Adrenal gland (tissue), 5 donors: ENCODE data around the gene CEACAM8.

ENCODE experiments used
- CTCF ChIP-seq, 6 experiments: fragments of 450-650 bp in 4 of 6; fragments of 200-600 bp in 2 of 6; sonication (generic) in 1 of 6; IDR thresholded peaks; 1 replicate in 5 of 6; 2 replicates in 1 of 6; pipeline versions ENCODE4 v1.5.1 to v1.8.0; 2016 to 2021; ENCODE audit warnings: antibody characterized with exemption in 6 of 6, mild to moderate bottlenecking in 2 of 6, moderate library complexity in 1 of 6
- POLR2A ChIP-seq, 2 donors: fragments of 450-650 bp; IDR thresholded peaks; one replicate each; pipeline ENCODE4 v1.6.1; 2017; ENCODE audit warnings: antibody characterized with exemption in 2 of 2, mild to moderate bottlenecking in 2 of 2, moderate library complexity in 1 of 2
- donor health status: DM: no; HTN: no; CAD: no.

DNA sequence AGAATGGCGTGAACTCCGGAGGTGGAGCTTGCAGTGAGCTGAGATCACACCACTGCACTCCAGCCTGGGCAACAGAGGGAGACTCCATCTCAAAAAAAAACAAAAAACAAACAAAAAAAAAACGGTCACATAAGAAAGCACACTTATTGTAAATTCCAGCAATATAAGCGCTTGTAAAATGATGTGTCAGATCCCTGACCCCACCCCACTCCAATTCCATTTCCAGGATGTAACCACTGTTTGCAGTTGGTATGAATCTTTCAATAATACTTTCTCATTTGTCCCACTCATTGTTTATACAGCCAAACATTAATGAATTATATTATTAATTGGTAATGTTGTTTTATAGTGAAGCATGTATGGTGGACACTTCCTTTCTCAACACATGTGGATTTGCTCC is 50.6 kb downstream of the CEACAM8 start:
- no peak for TF ChIP-seq CTCF (IDR thresholded peaks at IDR 0.05)
- no peak for TF ChIP-seq POLR2A (IDR thresholded peaks at IDR 0.05)
